GM19238 (cell line): Measurements from ENCODE around the gene KIF4A.
"Not testable (repeated sequence)": the region's sequence is repeated elsewhere in the genome, so short reads cannot be mapped to it uniquely, and the experiment has no call there.

Experiments used
- DNase-seq: peaks from one replicate; pipeline ENCODE4 v3.0.0; 2011; ENCODE audit warnings: low spot score; ENCODE audit not compliant: insufficient read length

KIF4A gene

GRCh38 chrX:70398899-70399298, 109.0 kb downstream of the KIF4A start:
- DNase-seq, result no peak

DNA sequence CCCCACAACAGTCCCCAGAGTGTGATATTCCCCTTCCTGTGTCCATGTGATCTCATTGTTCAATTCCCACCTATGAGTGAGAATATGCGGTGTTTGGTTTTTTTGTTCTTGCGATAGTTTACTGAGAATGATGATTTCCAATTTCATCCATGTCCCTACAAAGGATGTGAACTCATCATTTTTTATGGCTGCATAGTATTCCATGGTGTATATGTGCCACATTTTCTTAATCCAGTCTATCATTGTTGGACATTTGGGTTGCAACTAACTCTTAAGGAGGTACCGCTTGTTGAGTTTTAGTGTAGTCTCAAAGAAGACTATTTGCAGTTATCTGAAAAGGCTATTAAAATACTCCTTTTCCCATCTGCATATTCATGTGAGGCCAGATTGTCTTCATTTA, 110.3 kb downstream of the KIF4A start:
- DNase-seq, result not testable (repeated sequence)

DNA sequence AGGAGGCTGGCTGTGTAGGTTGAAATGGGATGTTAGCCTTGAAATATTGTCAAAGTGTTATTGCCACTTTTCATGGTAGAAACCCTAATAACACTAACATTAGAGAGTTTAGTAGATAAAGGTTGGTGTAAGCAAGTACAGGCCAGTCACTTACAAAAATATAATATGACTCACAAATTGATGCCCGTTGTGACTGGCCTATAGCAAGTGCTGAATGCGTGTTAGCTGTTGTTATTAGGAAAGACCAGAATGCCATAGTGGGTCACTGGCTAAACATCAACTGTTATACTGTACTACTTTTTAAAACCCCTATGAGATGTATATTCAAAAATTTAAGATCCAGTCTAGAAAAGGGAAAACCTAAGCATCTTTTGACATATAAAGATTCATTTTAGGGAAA, 112.8 kb downstream of the KIF4A start:
- DNase-seq, result no peak

DNA sequence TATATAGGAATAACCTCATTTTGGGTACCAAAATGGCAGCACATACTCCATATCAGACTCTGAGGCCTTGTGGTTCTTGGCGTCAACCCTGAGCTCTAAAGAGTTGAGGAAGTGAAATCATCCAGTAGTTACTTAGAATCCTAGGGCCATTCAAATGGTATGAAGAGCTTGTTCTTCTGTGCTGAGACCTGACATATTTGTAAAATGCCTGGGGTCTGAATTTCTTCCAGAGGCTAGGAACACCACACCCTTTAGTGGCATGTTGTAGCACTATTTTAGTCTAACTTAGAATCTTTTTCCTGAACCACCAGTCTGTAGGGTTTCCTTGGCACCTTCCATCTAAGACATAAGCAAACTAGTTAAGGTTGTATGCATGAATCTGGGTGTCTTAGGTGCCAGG, 115.1 kb downstream of the KIF4A start:
- DNase-seq, result no peak

DNA sequence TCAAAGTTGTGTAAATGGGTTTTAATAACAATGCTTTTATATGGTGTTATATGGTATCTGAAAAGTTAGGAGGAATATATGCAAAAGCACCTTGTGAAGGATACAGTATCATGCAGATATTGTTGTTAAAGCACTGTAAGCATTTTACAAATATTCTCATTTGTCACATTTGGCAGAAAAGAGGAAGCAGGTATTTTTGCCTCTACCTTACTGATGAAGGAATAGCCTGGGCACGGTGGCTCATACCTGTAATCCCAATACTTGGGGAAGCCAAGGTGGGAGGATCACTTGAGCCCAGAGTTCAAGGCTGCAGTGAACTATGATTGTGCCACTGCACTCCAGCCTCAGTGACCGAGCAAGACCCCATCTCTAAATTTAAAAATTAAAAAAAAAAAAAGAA, 121.0 kb downstream of the KIF4A start:
- no peak for DNase-seq

DNA sequence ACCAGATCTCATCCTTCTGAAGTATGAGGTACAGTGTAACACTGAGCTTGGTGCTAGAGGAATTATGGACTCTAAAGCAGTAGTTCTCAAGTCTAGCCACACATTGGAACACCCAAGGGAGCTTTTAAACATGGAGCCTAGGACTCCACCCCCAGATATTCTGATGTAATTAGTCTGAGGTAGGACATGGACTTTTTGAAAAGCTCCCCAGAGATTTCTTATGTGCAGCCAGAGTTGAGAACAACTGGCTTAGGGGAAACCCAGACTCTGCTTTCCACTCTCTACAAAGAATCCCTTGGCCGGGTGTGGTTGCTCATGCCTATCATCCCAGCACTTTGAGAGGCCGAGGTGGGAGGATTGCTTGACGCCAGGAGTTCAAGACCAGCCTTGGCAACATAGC, 121.6 kb downstream of the KIF4A start:
- DNase-seq, result no peak

GRCh38 chrX:70421618-70422017, 131.7 kb downstream of the KIF4A start:
- no peak for DNase-seq

DNA sequence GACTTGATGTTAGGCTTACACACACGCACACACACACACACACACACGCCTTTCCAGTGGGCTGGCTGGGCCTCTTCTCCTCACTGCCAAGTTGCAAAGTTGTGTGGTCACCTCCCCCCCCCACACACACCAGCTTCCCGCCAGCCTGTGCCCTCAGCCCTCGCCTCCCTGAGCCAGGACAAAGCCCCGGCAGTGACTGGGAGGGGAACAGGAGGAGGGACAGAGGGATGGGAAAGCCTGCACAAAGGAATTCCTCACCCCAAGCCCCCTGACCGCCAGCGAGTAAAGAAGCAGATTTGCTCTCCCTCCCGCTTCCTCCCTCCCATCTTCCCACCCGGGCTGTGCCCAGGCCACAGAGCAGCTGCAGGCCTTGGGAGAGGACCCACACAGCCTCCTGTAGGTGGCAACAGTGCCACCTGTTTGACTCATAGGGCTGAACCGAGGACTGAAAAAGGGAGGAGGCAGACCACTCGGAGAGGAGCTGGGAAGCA, 133.0 kb downstream of the KIF4A start, which contains the start of gene GDPD2:
Gene GDPD2 (plus strand): TSS at position 464 of the 491 bp plus-strand sequence. CDS start 1,671 bp downstream, outside the sequence.
- no peak for DNase-seq

- DNase-seq, result no peak
Observed at GRCh38 chrX:70423936-70424675, 134.2 kb downstream of the KIF4A start.

DNA sequence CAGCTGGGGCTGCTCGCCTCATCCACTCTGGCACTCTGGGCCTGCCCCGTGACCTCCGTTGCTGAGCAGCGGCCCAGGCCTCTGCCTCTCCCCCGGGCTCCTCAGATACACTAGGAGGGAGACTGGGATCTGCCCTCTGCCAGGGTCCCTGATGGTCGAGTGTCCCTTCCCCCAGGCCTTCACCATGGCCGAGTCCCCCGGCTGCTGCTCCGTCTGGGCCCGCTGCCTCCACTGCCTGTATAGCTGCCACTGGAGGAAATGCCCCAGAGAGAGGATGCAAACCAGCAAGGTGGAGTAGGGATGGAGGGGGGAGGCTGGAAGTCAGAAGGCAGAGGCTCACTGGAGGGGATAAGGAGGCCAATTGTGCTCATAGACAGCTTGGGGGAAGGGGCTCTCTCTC, 134.9 kb downstream of the KIF4A start:
- no peak for DNase-seq

- DNase-seq, result no peak
Observed at GRCh38 chrX:70426286-70427278, 136.7 kb downstream of the KIF4A start.

DNA sequence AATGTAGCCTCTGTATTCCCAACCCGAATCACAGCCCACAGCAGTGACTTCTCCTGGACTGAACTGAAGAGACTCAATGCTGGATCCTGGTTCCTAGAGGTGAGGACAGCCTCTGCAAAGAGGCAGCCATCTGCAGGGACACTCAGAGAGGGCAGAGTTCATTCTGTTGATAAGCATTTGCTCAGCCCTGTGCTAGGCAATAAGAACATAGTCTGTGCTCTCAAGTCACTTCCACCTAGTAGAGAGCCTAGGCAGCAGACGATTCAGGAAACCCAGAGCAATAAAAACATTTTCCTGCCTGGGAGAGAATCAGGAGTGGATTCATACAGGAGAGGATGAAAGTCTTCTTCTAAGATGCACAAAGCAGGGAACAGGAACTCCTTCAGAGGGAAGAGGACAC, 137.5 kb downstream of the KIF4A start:
- DNase-seq, result no peak

DNA sequence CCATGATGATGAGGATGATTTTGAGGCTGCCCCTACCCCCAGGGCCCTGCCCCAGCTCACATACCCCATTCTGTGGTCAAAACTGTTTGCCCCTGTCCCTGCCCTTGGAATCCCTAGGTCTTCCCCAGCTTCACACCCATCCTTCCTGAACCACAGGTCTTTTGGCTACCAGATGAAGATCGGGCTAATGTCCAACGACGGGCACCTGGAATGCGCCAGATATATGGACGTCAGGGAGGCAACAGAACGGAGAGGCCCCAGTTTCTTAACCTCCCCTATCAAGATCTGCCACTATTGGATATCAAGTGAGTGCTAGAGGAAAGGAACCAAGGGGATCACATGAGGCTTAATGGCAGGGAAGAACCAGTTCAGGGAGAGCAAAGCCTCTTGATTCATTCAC, 139.9 kb downstream of the KIF4A start:
- DNase-seq, result no peak

GRCh38 chrX:70432936-70433847, 143.3 kb downstream of the KIF4A start:
- DNase-seq, result no peak

GRCh38 chrX:70433848-70434351, 144.0 kb downstream of the KIF4A start:
- peak; percentile 61 for DNase-seq

DNA sequence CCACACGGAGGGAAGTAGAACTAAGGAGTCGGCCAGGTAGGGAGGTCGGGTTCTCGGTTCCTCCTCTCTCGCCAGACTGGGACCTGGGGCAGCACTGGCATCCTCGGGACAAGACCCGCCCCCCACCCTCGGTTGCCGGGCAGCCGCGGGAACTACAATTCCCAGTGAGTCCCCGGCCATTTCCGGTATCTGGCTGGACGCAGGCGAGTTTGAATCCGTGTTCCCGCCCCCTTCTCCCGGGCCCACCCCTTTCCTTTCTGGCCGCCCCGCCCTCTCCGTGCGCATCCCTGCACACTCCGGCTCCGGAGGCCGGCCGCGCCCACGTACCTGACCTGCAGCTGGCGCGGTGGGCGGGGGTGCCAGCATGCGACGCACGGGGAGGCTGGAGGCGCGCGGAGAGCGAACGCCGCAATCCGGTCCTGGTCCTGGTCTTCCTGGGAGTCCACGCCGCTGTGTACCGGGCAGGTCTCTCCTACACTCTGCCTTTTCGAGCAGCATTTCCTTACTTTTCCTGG, 144.5 kb downstream of the KIF4A start:
- peak; percentile 65 for DNase-seq

GRCh38 chrX:70434914-70435586, 145.1 kb downstream of the KIF4A start:
- no peak for DNase-seq

GRCh38 chrX:70436343-70436742, 146.4 kb downstream of the KIF4A start:
- DNase-seq, result no peak

DNA sequence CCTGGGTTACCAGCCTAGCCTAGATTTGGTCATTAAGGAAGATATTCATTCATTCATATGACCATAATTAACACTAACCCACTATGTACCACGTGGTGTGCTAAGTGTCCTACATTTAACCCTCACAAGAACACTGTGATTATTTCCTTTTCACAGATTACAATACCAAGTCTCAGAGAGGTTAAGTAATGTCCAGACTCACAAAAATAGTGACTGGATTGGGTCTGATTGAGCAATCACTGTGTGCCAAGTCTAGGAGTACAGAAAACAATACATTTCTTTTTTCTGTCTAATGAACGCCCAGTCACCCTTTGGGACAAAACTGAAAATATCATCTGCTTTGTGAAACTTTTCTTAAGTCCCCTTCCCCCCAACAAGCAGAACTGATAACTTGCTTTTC, 147.1 kb downstream of the KIF4A start:
- DNase-seq, result no peak
